HepG2 (cell line): Measurements from ENCODE around the gene ZNF581. TPM values are rescaled to one million over a fixed set of nuclear protein-coding genes. Genes with fewer than 3 reads are reported as not detected.

Source experiments
- ATF7-NPFF ChIP-seq: sonication (generic); formaldehyde crosslinking; IDR thresholded peaks from 2 replicates; pipeline ENCODE4 v1.8.1; 2023; ENCODE audit warnings: mild to moderate bottlenecking, low read depth, missing genetic modification reagents, moderate library complexity
- ERF ChIP-seq: IDR thresholded peaks from 2 replicates; pipeline ENCODE4 v1.6.1; 2018; ENCODE audit warnings: missing biosample characterization, missing genetic modification reagents
- GATAD2A ChIP-seq: IDR thresholded peaks from 2 replicates; pipeline ENCODE4 v1.6.1; 2016
- KDM2A ChIP-seq: sonication (generic); formaldehyde crosslinking; IDR thresholded peaks from 2 replicates; pipeline ENCODE4 v1.4.0; 2020; ENCODE audit warnings: low read depth, missing genetic modification reagents, borderline replicate concordance
- KDM5A ChIP-seq: fragments of 200-600 bp; sonication (generic); IDR thresholded peaks from 2 replicates; pipeline ENCODE4 v1.7.0; 2018; ENCODE audit warnings: antibody characterized with exemption, mild to moderate bottlenecking, low read length, borderline replicate concordance
- MXD4 ChIP-seq: IDR thresholded peaks from 2 replicates; pipeline ENCODE4 v1.6.1; 2016; ENCODE audit warnings: mild to moderate bottlenecking, missing biosample characterization, missing genetic modification reagents
- MZF1 ChIP-seq: sonication (generic); formaldehyde crosslinking; IDR thresholded peaks from 2 replicates; pipeline ENCODE4 v1.8.1; 2023; ENCODE audit warnings: mild to moderate bottlenecking, missing genetic modification reagents, borderline replicate concordance
- NR1H2 ChIP-seq: sonication (generic); formaldehyde crosslinking; IDR thresholded peaks from 2 replicates; pipeline ENCODE4 v1.8.1; 2022; ENCODE audit warnings: low read depth, missing genetic modification reagents, borderline replicate concordance
- TCF12 ChIP-seq, 2 experiments: fragments of 450-650 bp in 1 of 2; sonication (generic) in 1 of 2; formaldehyde crosslinking in 1 of 2; IDR thresholded peaks; 2 replicates each; pipeline versions ENCODE4 v1.6.1 to v1.8.0; 2017 to 2022; ENCODE audit warnings: antibody characterized with exemption in 1 of 2, mild to moderate bottlenecking in 1 of 2, missing genetic modification reagents in 1 of 2, moderate library complexity in 1 of 2
- TERF1 ChIP-seq: sonication (generic); formaldehyde crosslinking; IDR thresholded peaks from 2 replicates; pipeline ENCODE4 v1.8.0; 2022; ENCODE audit warnings: mild to moderate bottlenecking, missing genetic modification reagents, moderate library complexity
- ZFP41 ChIP-seq: sonication (generic); formaldehyde crosslinking; IDR thresholded peaks from 2 replicates; pipeline ENCODE4 v1.4.0; 2020; ENCODE audit warnings: mild to moderate bottlenecking, missing genetic modification reagents, borderline replicate concordance
- ZNF12 ChIP-seq: sonication (generic); formaldehyde crosslinking; IDR thresholded peaks from 2 replicates; pipeline ENCODE4 v1.5.0; 2020; ENCODE audit warnings: missing genetic modification reagents
- ZNF180 ChIP-seq: sonication (generic); formaldehyde crosslinking; IDR thresholded peaks from 2 replicates; pipeline ENCODE4 v1.4.0; 2020; ENCODE audit warnings: low read depth, missing genetic modification reagents, borderline replicate concordance
- ZNF343 ChIP-seq: sonication (generic); formaldehyde crosslinking; IDR thresholded peaks from 2 replicates; pipeline ENCODE4 v1.4.0; 2020; ENCODE audit warnings: mild to moderate bottlenecking, missing genetic modification reagents
- ZNF543 ChIP-seq: sonication (generic); formaldehyde crosslinking; IDR thresholded peaks from 2 replicates; pipeline ENCODE4 v1.4.0; 2020; ENCODE audit warnings: mild to moderate bottlenecking, missing genetic modification reagents
- polyA plus RNA-seq, 8 experiments: library from polyadenylated mRNA; depleted of rRNA in 3 of 8; stranded (reverse) in 7 of 8; unstranded in 1 of 8; fragments of >200 nt; fragmentation: Illumina TruSeq in 4 of 8; extraction: Trizol in 4 of 8; gene quantifications; 2 replicates each; pipeline versions ENCODE4 v1.2.1 to v1.2.3, GENCODE V29; 2011 to 2016; ENCODE audit warnings: low read depth in 4 of 8, missing spikeins in 1 of 8, mixed read lengths in 1 of 8; ENCODE audit not compliant: insufficient read depth in 1 of 8
- total RNA-seq, 5 experiments: library from RNA; depleted of rRNA; stranded (reverse); fragments of >200 nt; fragmentation: Illumina TruSeq; extraction: Trizol; gene quantifications; 2 replicates each; pipeline ENCODE4 v1.2.3, GENCODE V29; 2016; ENCODE audit warnings: low read depth in 1 of 5
- TF ChIP-seq, protein P1 (sequence below): IDR thresholded peaks from 2 replicates; pipeline ENCODE4 v1.6.1; 2018; ENCODE audit warnings: missing genetic modification reagents, mild to moderate bottlenecking, missing compliant biosample characterization
- TF ChIP-seq, protein P2 (sequence below): sonication (generic); formaldehyde crosslinking; IDR thresholded peaks from 2 replicates; pipeline ENCODE4 v1.5.0; 2020; ENCODE audit warnings: mild to moderate bottlenecking, missing genetic modification reagents
- TF ChIP-seq, protein P3 (sequence below): sonication (generic); formaldehyde crosslinking; IDR thresholded peaks from 2 replicates; pipeline ENCODE4 v1.4.0; 2020; ENCODE audit warnings: missing genetic modification reagents, borderline replicate concordance
- TF ChIP-seq, protein P4 (sequence below): sonication (generic); formaldehyde crosslinking; IDR thresholded peaks from 2 replicates; pipeline ENCODE4 v1.8.0; 2022; ENCODE audit warnings: low read depth, missing genetic modification reagents

The ZNF581 gene
- total and polyA plus RNA-seq, 2 of the 13 experiments (the other 11 are each of a cell fraction or from before 2014, with no cell fraction given) = 19.6 to 49.5 TPM

DNA sequence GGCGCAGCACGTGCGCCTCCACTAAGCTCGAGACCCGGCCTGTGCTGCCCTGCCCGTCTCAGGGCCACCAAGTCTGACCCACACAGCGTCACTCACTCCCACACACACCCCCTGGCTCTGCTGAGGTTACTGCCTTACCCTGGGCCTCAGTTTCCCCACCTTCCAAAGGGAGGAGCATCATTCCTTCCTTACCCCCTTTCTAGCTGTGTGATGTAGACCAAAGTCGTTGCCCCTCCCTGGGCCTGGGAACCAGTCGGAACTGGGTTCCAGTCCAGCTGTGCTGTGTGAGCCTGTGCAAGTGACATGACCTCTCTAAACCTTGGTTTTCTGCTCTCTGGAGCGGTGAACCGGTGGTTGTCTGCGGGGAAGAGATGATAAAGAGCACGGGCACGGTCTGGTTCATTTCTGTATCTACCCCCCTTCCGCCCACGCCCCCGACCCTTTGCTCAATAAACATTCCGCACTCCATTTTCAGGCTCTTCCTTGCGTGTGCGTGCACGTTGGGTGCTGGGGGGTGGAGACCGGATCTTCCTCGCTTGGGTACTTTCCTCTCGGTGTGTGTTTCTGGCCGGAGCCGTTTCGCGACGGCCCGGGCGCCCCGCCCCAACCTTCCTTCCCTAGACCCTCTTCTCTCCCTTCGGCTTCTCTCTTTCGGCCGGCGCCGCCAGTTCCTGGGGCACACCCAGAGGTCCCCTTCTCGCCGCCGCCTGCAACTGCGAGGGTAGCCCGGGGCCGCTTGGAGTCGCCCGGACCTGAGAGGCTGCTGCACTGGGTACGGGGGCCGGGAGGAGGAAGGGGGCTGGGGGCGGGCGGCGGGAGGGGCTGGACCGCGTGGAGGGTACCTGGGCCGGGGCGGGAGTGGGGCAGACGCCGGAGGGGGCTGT, at the start of gene ZNF581 (continued):
- TF ChIP-seq, protein P1, sequence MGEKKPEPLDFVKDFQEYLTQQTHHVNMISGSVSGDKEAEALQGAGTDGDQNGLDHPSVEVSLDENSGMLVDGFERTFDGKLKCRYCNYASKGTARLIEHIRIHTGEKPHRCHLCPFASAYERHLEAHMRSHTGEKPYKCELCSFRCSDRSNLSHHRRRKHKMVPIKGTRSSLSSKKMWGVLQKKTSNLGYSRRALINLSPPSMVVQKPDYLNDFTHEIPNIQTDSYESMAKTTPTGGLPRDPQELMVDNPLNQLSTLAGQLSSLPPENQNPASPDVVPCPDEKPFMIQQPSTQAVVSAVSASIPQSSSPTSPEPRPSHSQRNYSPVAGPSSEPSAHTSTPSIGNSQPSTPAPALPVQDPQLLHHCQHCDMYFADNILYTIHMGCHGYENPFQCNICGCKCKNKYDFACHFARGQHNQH (CRISPR knock-in tag) = peak; percentile 81
- 0 out of 2 replicates have a peak, but pooled peaks have one; percentile 67 for TF ChIP-seq ATF7-NPFF (CRISPR knock-in tag)
- peak; percentile 30; the same call in 1 of the 2 replicates for TF ChIP-seq MXD4 (CRISPR knock-in tag)
- peak; percentile 96 for TF ChIP-seq KDM2A
- no peak for TF ChIP-seq ZNF180 (CRISPR knock-in tag)
- peak; percentile 69 for TF ChIP-seq GATAD2A (CRISPR knock-in tag)
- no peak for TF ChIP-seq ZNF343 (CRISPR knock-in tag)
- TF ChIP-seq, protein P2, sequence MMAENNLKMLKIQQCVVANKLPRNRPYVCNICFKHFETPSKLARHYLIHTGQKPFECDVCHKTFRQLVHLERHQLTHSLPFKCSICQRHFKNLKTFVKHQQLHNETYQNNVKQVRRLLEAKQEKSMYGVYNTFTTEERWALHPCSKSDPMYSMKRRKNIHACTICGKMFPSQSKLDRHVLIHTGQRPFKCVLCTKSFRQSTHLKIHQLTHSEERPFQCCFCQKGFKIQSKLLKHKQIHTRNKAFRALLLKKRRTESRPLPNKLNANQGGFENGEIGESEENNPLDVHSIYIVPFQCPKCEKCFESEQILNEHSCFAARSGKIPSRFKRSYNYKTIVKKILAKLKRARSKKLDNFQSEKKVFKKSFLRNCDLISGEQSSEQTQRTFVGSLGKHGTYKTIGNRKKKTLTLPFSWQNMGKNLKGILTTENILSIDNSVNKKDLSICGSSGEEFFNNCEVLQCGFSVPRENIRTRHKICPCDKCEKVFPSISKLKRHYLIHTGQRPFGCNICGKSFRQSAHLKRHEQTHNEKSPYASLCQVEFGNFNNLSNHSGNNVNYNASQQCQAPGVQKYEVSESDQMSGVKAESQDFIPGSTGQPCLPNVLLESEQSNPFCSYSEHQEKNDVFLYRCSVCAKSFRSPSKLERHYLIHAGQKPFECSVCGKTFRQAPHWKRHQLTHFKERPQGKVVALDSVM = no peak
- TF ChIP-seq, protein P3, sequence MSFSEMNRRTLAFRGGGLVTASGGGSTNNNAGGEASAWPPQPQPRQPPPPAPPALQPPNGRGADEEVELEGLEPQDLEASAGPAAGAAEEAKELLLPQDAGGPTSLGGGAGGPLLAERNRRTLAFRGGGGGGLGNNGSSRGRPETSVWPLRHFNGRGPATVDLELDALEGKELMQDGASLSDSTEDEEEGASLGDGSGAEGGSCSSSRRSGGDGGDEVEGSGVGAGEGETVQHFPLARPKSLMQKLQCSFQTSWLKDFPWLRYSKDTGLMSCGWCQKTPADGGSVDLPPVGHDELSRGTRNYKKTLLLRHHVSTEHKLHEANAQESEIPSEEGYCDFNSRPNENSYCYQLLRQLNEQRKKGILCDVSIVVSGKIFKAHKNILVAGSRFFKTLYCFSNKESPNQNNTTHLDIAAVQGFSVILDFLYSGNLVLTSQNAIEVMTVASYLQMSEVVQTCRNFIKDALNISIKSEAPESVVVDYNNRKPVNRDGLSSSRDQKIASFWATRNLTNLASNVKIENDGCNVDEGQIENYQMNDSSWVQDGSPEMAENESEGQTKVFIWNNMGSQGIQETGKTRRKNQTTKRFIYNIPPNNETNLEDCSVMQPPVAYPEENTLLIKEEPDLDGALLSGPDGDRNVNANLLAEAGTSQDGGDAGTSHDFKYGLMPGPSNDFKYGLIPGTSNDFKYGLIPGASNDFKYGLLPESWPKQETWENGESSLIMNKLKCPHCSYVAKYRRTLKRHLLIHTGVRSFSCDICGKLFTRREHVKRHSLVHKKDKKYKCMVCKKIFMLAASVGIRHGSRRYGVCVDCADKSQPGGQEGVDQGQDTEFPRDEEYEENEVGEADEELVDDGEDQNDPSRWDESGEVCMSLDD = no peak
- peak; percentile 35; the same call in 1 of the 2 replicates for TF ChIP-seq ZNF12 (CRISPR knock-in tag)
- TF ChIP-seq, protein P4, sequence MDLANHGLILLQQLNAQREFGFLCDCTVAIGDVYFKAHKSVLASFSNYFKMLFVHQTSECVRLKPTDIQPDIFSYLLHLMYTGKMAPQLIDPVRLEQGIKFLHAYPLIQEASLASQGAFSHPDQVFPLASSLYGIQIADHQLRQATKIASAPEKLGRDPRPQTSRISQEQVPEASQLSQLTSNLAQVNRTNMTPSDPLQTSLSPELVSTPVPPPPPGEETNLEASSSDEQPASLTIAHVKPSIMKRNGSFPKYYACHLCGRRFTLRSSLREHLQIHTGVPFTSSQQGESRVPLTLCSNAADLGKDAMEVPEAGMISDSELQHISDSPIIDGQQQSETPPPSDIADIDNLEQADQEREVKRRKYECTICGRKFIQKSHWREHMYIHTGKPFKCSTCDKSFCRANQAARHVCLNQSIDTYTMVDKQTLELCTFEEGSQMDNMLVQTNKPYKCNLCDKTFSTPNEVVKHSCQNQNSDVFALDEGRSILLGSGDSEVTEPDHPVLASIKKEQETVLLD (CRISPR knock-in tag) = peak; percentile 37; the same call in 1 of the 2 replicates
- peak; percentile 99 for TF ChIP-seq KDM5A
- TF ChIP-seq ZNF543 (CRISPR knock-in tag) = peak; percentile 80; the same call in 1 of the 2 replicates
- TF ChIP-seq ZFP41 (CRISPR knock-in tag) = no peak
- TF ChIP-seq TERF1 (CRISPR knock-in tag) = no peak
- 0 out of 2 replicates have a peak, but pooled peaks have one; percentile 40 for TF ChIP-seq NR1H2
- TF ChIP-seq MZF1 (CRISPR knock-in tag) = no peak
- peak; percentile 50; the same call in 1 of the 2 replicates for TF ChIP-seq ERF (CRISPR knock-in tag)
- TF ChIP-seq TCF12 (IDR thresholded peaks at IDR 0.05) = no peak
- 0 out of 2 replicates have a peak, but pooled peaks have one; percentile 37 for TF ChIP-seq TCF12 (CRISPR knock-in tag; IDR thresholded peaks at IDR 0.05)
